GM18870 (cell line): ENCODE measurements around the gene PLEKHH1.

Experiments used
- ATAC-seq: cut with Tn5 transposase; IDR thresholded peaks from one replicate; pipeline ENCODE4 v1.9.1; 2021; ENCODE audit warnings: moderate library complexity; ENCODE audit not compliant: unreplicated experiment

Gene PLEKHH1

DNA sequence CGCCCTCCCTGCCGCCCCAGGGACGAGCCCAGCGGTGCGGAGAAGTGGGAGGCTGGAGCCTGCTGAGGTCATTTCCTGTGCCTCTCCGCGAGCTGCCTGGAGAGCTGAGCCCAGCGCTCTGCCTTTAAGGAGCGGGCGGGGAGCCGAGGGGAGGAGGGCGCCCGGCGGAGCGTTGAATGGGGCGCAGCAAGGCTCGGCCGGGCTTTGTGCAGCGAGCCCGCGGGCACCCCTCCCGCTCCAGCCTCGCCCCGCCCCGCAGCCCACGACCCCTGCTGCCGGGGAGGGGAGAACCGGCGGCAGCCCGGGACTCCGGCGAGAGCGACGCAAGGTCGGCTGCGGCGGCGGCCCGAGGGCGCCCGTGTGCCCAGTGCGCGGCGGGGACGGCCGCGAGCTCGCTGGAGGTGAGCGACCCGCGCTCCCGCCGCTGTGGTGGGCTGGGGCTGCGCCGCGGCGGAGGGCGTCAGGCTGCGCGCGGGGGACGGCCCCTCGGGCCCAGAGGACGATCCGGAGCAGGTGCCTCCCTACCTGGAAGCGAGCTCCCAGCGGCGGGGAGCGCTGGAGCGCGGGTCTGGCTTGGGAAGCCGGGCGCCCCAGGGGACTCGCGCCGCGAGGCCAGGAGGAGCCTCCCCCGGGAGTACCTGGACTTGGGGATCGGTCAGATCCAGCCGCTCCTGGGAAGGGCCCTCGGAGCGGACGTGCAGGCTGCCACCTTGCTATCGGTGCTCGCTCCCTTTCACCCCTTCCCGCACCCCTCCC is at the start of gene PLEKHH1:
Gene PLEKHH1, plus strand, starts transcription at position 293 of the 756 bp plus-strand sequence. CDS start 8,578 bp downstream, outside the sequence.
- ATAC-seq, result no peak

DNA sequence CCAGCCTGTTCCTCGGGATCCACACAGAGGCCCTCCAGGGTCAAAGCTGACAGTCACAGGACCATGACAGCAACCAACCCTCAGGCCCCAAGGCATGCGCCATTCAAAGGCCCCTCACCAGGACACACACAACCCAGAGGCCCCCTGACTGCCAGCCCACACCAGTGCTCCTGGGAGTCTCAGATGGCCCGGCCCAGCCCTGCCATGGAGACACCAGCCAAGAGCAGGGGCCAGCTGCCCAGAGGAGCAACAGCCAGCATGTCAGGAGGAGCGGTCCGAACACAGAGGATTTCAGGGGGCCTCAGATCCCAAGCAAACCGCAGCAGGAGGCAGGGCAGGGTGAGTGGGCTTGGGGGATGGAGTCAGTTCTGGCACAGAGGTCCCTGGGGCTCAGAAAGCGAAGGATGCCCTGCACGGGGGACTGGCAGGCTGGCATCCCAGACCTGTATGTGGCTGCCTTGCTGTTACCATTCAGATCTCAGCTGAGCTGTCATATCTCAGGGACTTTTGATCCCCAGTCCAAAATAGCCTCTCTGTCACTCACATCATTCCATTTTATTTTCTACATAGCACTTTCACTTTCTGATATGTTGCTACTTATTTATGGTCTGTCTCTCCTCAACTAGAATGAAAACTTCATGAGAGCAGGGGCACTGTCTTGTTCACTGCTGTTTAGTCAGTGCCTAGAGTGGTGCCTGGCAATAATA is 49.4 kb upstream of the PLEKHH1 start:
- no peak for ATAC-seq

DNA sequence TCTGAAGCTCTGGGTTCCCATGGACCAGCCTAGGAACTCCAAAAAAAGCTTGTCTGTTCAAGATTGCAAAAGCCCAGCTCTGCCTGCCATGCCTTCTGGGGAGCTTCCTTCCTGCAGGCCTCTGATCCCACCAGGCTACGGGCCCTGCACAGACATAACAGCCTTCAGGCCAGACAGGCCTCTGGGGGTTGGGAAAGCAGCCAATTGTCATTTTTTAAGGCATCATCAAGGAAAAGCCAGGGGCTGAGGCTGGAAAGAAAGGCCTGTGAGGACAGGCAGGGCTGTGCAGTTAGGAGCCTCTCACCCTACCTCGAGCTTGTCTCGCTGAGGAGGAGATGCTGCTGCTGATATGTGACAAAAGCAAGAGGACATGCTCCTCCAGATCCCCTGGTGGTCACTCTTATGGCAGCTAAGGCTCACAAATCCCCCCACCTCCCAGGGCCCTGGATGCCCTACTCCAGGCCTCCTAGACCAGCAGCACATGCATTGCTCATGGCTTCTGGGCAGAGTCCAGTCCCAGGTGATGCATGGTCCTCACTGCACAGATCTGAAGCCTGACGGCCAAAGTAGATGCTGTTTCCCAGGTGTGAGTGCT is 47.5 kb upstream of the PLEKHH1 start:
- ATAC-seq, result no peak

DNA sequence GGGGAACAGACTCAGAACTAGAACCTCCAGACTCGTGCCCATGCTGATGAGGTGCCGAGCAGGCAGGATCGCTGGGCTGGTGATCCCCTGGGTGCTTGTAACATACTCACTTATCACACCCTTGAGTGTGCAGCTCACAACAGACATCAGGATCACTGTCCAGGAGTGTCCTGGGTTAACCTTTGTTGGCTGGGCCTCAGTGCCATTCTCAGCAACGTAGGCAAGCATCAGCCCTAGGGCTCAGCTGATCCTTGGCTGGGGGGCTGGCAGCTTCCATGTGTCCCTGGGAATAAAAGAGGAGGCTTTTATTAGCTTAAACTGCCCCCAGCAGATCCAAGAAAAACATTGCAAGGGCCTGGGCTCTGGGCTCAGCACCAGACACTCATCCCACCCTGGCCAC is 46.2 kb upstream of the PLEKHH1 start:
- ATAC-seq, result no peak

DNA sequence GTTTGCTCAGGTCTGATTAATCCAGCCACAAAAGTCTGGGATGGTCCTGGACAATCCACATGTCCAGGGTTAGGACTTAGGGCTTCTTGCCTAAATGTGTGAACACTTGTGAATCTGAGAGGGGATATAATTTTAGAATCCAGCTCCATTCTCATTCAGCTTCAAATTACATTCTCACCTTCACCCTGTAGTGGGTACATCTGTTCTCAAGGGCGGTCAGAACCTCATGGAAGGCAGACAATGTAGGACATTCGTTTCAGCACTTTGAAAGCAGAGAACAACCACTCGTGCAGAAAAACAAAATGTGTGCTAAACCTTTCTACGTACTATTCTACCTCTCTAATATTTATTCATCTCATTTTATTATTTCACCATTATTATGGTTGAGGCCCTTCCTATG is 45.8 kb upstream of the PLEKHH1 start:
- ATAC-seq, result no peak

DNA sequence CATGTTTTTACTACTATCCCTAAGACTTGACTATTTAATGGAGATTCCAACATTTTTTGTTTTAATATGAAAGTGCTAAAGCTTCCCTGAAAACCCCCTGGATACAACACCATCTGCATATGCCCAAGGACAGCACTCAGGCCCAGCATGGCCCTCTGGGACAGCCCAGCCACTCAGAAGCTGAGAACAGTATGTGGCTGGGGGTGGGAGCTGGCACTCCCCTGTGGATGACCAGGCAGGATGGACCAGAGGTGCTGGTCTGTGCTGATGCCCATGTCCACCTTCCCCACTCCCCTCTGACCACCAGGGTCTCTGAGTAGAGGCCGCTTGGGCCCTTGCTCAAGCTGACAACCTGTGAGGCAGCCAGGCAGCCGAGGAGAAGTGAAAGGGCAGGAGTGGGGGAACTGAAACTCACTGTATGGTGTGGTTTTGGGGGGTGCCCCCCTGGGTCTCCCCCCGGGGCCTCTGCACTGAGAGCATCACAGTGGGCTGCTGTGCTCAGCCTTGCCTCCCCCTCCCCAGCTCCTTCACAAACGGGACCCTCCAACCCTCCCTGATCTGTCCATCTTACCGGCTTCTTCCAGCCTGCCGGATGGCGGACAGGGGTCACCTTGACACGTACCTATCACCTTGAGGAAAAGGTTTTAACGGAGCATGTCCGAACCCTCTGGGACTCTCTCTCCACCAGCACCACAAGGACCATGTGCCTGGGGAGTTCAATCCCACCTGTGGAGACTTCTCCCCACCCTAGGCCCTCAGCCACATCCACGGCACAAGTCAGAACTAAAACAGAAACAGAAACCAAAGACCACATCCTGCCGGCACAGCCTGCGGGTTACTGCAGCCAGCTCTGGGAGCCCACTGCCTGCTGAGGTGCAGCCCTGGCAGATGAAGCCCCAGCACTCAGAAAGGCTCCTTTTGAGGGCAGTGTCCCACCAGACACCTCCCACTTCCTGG is 44.9 kb upstream of the PLEKHH1 start, which contains the start of gene TMEM229B:
Gene TMEM229B, minus strand, starts transcription at position 785 of the 957 bp plus-strand sequence. CDS start 14,798 bp downstream, outside the sequence.
- peak; percentile 93 for ATAC-seq

DNA sequence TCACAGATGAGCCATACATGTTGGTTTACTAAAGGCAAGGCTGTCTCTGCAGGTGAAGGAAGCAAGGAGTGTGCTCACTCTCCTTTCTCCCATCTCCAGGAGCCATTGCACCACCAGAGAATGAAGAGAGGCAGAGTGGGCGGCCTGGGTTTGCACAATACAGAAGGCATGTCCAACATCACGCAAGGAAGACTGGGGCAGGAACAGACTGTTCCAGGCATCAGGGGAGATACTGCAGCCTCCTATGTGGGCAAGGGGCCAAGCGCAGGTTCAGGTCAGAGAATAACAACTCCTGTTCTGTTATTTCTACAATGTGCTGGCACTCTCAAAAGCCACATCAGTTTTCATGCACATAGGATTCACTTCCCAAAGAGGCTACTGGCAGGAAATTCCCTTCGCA is 42.9 kb upstream of the PLEKHH1 start:
- no peak for ATAC-seq

DNA sequence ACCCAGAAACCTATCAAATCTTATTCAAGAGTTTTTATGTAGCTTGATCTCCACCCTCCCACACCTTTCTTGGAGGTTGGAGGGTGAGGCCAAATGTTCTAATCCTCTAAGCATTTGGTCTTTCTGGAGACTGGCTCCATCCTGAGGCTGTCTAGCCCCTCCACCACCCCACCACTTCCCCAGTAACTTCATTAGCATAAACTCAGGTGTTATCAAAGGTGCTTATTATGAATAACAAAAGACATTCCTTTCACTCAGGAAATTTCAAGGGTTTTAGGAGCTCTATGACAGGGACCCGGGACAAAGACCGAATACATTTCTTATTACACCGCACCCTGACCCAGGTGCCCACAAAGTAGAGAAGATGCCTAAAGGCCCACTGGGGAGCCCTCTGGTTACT is 41.8 kb upstream of the PLEKHH1 start:
- ATAC-seq, result no peak

DNA sequence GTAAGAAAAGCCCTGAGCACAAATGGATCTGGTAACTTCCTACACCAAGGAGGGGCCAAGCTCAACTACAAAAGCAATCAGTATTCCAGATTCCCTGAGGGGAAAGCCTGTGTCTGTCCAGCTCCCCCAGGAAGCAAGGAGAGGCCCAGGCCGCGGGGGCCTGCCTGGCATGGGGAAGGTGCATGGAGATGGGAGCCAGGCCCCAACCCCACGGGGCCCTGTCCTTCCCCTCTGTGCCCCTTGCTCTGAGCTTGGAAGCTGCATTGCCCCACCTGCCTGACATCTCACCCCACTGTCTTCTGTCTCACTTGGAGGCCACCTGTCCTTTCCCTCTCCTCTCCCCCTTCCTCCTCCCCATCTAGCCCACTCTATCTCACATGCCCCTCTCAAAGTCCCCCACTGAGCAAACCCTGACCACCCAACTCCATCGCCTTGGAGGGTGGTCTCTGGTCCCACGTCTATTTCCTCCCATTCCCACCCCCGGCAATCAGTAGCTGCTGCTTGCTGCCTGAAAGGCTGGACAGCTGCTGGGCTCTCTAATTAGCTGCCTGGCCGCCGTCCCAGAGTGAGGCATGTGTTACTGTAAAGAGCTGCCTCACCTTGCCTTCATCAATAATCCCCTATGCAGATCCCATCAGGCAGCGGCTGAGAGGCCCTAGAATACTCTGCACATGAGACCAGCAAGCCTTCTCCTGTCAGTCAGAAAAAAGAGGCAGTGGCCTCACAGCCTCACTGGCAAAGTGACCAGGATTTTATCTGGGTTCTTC is 41.2 kb upstream of the PLEKHH1 start:
- no peak for ATAC-seq

DNA sequence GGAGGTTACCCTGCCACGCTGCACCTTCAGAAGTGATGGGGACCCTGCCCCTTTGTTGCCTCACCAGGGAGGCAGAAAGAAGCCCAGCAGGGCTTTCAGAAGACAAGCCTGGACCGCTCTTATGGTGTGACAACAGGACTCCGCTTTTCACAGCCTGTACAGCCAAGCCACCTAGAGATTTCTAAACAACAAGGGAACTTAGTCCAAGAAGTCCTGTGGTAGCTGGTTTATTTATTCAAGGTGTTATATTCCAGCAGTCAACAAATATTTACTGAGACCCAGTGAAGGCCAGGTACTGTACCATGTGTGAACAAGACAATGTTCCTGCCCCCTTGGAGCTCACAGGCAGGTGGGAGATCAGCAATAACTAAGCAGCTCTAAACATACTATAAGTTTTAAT is 40.6 kb upstream of the PLEKHH1 start:
- ATAC-seq, result no peak

DNA sequence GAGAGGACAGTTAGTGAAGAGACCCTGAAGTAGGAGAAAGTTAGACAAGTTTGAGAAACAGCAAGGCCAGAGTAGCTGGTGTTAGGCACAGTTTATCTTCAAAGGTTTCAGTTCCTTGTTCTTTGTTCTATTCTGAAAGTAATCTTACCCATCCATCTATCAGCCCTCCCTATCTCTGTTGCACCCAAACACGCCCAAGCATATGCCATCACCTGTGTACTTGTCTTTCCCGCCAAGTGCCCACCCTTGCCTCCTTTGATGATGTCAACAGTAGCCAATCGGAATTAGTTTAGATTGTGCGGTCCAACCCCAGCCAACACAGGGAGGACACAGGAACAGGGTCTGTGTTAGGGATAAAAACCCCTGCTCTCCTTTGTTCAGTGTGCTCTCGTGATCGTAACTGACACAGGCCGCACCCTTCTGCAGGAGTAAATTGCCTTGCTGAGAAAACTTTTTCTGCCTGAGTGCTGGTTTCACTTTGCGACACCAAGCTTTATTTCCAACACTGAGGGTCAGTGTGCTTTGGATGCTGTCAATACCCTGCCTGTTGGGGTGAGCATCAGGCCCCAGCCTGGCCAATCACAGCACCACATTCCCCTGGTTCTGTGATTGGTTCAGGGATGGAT is 39.9 kb upstream of the PLEKHH1 start:
- ATAC-seq, result peak; percentile 27

DNA sequence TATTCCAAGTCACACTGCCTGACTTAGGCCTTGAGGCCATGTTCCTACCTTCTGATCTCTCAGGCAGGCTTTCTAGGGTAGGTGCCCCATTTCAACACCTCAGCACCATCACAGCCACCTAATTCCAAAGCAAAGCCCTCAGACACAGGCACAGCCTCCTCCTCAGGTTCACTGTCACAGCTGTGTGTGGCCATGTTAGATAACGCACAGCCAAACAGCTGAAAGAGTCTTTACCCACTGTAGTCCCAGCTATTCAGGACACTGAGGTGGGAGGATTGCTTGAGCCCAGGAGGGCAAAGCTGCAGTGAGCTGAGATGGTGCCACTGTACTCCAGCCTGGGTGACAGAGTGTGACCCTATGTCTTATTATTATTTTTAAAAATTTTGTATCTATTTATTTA is 37.3 kb upstream of the PLEKHH1 start:
- no peak for ATAC-seq

DNA sequence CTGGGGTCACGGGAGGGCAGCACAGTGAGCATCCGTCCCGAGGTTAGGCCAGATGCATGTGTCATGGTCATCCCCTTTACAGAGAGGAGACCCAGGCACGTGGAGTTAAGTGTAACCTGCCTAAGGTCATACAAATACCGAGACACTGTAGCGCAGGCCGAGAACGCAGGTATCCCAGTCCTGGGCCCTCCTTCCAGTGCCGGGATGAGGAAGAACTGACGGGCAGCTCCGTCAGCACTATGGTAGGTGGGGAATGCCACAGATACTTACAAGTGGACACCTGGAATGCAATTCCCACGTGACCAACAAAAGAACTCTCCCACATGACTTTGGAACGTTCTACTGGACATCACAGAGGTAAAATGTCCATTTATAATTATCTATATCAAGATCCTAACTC is 35.9 kb upstream of the PLEKHH1 start:
- ATAC-seq, result no peak

DNA sequence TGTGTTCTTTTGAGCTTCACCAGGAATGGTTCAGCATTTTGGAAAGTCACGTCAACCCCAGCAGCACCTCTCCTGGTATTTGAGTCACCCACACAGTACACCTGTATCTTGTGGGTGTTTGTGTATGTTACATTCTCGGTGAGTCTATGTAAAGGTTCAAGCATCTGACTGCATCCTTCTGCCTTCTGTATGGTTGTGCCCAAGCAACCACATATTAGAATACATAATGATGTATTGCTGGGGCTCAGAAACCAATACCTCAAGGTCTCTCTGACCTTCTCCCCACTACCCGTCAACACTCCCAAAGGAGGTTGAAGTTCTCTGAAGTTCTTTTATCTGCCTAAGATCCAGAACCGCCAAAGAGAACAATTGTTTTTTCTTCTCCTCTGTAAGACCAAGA is 35.4 kb upstream of the PLEKHH1 start:
- no peak for ATAC-seq

DNA sequence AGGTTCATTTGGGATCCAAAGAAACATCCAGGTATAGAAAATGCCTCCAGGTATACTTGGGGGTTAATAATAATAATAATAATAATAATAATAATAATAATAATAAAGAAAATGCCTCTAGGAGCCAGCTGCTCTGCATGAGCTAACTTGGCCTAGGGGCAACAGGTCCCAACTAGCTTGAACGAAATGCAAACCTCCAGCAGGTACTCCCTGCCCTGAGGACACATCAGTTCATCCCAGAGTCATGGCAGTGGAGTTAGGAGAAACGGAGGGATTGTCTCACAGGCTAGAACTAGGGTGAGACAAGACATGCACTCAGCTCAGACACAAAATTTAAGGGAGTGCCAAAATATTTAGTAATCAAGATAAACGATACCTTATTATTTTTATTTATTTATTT is 32.1 kb upstream of the PLEKHH1 start:
- ATAC-seq, result no peak

DNA sequence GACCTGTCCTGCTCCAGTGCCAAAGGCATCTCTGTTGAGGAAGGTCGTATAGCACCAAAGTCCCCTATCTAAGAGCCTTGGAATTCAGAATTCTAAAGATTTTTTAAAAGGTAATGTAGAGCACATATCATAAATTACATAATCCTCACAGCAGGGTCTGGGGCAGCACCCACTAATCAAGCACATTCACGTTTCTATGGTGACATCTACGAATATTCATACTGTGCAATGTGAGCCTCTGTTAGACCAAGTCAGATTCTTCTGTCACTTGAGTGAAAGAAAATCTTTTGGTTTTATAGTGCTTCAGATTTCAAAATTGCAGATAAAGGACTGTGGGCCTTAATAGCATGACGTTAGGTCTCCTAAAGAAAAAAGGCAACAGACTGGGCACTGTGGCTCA is 31.4 kb upstream of the PLEKHH1 start:
- ATAC-seq, result no peak

DNA sequence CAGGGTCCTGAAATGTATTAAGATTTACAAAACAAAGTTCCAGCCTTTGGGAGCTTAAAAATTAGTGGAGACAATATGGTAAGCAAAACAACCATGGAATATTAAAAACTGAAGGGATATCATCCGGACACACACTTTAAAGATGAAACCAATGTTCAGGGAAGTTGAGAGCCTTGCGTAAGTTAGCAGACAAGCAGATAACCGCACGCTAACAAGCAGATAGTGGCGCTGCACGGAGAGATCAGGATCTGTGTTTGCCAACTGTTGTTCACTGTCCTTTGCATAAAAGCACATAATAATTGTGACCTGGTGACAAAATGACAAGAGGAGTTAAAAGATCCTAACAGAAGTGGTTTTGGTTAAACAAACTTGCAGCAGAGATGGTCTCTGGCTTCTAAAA is 30.2 kb upstream of the PLEKHH1 start:
- ATAC-seq, result no peak

DNA sequence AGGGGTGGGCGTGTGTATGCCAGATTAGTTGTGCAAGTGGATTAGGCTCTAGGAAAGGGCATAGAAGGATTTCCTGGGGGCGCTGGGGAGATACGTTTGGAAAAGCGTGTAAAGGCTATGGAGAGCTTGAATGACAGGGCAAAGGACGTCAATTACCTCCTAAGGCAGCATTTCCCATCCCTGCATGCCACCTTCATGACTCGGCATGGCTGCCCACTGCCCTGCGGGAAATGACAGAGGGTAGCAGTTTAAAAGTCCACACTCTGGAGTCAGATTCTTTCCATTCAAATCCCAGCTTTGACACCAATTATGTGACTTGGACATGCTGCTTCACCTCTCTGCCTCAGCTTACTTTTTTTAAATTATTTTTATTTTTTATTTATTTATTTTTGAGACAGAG is 29.8 kb upstream of the PLEKHH1 start:
- no peak for ATAC-seq

DNA sequence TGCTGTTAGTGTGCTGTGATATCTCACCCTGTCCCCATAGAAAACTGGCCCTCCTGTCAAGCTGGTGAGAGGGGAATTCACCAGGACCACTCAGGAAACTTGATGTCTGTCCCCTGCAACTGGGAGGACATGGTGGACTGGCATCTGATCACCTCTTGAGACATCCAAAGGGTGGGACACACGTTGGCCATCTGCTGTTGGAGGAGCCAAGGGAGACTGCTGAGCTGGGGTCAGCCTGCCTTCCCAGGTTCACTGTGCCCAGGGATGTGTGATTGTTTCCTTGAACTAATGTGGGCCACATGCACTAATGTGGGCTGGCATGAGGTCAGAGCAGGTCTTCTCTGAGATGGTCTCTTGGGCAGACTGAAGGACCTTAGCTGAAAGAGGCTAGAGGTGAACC is 27.8 kb upstream of the PLEKHH1 start:
- ATAC-seq, result no peak

DNA sequence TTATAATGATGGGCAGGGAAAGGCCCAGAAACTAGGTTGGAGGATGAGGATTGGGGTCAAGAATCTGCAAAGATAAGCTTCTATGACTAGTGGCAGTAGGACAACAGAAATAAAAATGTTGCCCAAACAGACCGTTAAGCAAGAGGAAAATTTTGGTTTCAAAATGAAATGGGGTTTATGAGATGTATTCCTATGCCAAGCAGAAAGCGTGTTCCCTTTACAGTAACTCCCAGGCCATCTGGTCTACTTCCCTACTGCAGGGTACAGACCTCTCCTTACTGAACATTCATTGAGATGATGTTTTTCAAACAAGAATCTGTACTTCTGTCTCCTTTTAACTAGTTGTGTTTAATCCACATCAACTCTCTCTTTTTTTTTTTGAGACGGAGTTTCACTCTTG is 24.1 kb upstream of the PLEKHH1 start:
- no peak for ATAC-seq
